ENCODE data around the gene NTRK2.

Gene NTRK2

DNA sequence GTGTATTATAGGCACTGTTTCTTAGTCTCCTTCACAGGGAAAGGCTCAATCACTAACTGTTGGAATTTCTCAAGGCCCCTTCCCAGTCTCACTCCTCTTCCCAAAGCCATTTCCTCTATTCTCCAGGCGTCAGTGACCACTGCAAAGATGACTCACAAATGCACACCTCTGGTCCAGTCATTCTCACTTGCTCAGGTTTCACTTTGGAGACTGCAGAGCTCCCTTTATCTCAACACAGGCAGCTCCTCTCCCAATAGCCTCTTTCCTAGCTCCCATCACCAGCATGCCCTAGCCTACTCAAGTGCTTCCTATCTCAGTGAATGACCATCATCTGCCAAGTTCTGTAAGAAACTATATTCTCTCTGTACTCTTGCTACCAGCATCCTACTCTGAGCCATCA lies 323.6 kb downstream of the NTRK2 start:
- no peak for DNase-seq

DNA sequence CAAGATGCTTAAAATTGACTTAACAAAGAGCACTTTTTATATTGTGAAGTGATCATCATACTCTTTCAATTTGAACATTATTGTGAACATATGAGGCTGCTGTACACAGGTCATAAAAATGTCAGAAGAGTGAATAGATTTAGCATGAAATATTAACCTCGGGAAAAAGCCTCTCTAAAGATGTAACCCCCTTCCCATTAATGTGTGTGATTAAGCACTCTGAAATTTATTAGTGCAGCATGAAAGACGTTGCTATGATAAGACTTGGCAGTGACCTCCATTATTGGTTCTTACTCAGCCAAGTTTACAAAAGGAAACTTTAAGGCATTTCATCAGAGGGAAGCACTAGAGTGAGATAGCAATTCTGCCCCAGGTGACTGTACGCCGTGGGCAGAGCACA lies 326.5 kb downstream of the NTRK2 start:
- DNase-seq = no peak

DNA sequence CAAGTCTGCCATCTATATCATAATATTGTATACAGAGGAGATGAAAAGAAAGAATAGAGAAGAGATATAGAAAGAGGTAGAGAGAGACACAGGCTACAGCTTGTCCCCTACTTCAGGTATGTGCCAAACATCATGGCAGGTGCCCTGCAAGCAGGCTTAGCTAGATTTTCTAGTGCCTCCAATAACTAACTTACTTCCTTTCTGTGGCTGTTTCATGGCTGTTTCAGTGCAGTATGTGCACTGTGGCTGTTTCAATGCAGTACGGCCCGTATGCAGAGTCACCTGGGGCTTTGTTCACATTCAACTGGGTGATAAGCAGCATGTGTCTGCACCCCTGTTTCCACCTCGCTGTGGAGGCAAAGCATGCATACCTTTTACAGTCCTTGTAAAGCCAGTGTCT lies 327.2 kb downstream of the NTRK2 start:
- DNase-seq = no peak

DNA sequence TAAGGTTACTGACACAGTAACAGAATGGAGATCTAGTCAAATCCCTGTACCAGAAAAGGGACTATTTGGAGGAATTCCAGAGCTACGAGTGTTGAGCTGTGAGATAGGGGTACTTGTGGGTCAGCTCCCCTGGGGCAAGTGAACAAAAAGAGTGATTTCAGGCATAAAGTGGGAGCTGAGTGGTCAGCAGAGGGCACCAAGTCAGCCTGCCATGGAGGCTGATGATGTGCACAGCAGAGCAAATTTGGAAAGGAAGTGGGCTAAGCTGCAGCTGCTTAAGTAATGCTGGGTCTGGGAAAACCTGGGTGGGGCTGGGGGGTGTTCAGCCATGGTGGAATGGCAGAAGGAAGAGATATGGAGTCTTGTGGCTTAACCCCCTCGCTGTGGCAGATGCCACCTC lies 327.9 kb downstream of the NTRK2 start:
- DNase-seq = no peak

DNA sequence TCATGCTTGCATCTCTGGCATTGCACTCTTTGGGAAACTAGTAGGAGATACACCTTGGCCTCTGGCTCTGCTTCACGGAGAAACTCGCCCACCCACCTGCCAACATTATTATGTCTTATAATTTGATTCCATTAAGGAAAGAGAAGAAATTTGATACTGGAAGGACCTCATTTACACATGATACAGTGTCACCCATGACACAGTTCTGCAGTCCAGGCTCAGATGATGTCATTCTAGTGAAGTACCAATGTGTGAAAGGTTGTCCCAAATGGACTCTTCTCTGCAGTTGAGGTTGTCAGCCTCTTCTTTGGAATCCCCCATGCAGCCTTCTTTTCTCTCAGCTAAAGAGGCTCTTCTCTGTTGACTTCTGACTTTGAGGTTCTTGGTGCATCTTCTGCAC lies 329.1 kb downstream of the NTRK2 start:
- no peak for DNase-seq

DNA sequence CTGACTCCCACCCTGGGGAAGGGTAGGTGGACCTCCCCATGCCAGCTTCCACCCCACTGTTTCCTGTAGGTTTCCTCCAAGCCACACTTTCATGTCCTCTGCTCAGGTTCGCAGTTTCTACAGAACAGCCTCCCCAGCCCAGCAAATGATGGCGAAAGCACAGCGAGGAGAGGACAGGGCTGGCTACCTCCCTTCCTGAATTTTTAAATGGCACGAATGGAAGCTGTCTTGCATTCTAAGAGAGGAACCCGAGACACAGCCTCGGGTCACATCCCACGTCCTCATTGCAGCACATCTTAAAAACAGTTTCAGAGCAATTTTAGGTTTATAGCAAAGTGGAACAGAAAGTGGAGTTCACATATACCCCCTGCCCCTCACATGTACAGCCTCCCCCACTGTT lies 330.3 kb downstream of the NTRK2 start:
- no peak for DNase-seq

DNA sequence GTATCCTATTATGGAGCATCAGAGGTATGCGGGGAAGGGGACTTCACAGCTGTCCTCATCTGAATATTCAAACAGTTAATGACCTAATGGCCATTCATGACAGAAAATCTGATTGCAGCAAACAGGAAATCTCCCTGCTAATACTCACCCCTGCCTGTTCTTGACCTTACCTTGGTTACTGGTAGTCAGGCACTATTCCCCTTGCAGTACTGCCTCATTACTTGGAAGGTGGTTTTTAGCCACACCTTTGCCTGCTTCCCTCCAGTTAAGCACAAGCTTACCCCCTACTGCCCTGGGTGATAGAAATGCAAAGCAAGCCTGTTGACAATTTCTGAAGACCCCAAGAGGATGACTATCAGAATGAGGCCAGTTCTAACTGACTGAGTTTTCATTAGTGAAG lies 332.4 kb downstream of the NTRK2 start:
- DNase-seq = no peak

DNA sequence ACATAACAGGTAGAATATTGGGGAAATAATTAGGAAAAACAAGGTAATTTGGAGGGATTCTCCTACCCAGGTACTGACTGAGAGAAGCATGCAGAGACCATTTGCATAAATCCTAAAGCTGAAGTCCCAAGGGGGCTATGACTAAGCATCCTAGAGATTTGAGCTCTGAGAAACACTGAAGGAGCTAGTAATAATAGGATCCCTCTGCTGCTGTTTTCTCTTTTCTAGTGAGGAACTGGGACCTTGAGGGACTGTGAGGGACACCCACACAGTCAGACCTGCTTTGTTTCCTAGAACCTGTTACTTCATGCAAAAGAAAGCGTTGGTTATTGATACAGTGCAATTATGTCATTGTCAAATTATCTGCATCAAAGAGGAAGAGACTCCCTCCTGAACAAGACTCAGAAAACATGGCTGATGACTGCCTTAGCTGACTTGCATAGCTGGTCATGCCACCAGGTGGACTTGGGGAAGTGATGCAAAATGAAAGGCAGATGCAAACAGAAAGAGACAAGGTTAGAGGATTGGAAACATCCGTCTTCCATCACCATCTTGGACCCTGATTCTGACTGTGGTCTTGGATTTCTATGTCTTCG lies 335.4 kb downstream of the NTRK2 start:
- DNase-seq = no peak

DNA sequence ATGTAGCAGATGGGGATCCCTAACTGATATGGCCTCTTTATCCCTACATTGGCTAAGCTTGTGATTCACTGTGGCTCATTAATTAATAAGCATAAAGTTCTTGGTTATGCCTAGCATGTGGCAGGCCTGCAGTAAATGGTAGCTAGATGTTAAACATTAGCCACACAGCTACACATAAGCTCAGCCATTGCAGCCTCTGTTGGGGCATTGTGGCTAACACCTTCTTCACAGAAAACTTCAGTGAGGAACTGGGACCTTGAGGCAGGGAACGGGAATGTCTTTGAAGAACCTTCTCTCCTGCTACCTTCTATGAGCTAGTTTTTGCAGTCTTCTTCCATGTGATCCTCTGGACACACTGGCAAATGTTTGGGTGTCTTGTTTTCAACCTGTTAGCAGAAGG lies 338.2 kb downstream of the NTRK2 start:
- no peak for DNase-seq

DNA sequence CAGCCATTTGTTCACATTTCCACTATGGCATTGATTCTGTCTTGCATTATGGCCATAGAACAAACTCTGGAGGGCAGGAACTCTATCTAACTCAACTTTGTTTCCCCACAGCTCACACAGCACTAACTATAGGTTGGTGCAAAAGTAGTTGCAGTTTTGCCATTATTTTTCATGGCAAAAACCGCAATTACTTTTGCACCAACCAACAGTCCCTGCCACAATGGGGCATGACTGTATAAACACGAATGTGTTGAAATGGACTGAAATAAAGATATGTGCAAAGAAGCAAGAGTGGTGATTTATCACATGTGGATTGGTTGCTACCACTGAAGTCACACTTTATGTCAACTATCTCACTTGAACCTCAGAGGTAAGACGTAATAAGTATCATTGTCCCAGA lies 338.7 kb downstream of the NTRK2 start:
- DNase-seq = no peak

DNA sequence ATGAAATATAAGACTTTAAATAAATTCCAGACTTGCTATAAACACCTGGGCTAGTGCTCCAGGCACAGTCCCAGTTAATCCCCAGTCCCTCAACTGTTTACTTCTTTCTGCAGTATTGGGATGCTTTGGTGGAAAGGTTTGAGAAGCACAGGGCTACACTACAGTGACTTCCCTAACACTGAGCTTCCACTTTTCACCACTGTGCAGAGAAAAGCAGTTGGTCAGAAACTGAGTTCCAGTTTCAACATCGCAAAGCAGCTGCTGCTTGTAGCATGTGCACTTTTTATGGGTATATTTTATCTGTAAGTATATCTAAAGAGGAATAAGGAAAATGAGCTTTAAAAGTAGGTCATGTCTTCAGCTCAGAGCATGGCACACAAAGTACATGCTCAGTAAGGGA lies 339.7 kb downstream of the NTRK2 start:
- no peak for DNase-seq

DNA sequence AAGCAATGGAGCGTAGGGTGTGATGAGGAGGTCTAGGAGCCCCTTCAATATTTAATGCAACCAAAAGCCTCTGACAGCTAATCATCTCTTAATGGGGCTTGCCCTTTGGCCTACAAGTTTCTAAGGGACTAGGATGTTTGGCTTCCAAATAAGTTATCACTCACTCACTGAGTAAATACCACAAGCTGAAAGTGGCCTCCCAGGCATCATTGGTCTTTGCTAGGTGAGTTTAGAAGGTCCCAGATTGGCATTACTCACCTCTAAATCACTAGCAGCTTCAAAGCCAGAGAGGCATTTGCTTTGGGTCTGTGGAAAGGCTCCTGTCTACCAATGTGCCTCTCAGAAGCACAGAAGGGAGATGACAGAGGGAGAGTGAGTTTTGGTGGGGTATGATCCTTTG lies 344.2 kb downstream of the NTRK2 start:
- no peak for DNase-seq

DNA sequence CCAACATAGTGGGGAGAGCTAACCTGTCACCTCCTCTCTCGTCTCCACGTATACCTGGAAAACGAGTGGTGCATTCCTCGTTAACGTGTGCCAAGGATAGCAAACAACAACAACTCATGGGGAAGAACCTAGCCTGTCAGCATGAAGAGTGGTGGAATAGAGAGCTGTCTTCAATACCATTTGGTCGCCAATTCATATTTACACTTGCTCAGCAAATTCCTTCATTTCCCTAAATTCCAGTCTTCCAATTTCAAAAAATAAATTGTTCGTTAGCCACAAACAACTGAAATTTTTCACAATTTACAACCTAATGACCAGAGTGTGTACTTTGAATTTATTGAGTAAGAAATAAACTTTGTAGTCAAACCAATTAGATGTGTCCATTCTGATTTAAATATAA lies 344.8 kb downstream of the NTRK2 start:
- DNase-seq = no peak

DNA sequence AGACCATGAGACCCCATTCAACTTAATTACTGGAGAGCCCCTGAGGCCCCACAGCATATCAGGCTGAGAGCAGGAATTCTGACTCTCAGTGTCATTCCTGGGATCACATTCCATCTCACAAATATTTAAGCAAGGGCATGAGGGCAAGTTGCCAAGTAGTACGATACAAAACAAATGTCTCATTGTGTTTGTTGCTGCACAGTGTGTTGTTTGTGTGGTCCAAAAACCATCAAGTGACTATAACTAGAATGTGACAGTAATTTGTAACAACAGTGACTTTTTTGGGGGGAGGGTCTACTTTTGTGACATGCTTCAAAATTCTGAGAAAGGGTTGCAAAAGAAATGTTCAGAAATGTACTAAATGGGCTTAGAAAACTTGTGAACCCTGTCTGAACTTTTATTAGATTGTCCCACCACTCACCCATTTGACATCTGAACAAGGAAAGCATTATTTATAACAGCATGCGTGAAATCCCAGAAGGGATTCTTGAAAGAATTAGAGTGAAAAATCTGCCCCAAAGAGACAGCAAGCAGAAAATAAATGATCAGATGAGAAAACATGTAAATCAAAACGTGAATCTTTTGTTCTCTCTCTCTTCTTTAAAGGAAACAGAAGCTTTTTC lies 347.0 kb downstream of the NTRK2 start:
- no peak for DNase-seq

DNA sequence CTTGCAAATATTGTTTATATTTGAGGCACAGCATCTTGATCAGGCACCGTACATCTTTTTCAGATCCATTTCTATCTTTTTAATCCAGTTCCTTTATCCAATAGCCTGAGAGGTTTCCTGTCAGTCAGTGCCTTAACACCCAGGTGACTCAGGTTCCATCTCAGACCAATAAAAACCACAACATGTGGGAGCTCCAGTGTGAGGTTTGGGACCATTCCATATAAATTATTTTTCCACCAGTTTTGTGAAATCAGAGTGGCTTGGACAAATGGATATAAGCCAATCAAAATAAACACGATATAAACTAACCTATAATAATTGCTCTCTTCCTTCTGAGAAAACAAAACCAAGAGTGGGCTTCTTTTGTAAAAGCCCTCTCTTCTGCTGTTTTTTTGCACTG lies 351.3 kb downstream of the NTRK2 start:
- DNase-seq = no peak

DNA sequence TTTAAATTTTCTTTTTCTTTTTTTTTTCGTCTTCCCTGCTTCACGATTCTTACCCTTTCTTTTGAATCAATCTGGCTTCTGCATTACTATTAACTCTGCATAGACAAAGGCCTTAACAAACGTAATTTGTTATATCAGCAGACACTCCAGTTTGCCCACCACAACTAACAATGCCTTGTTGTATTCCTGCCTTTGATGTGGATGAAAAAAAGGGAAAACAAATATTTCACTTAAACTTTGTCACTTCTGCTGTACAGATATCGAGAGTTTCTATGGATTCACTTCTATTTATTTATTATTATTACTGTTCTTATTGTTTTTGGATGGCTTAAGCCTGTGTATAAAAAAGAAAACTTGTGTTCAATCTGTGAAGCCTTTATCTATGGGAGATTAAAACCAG lies 352.2 kb downstream of the NTRK2 start:
- DNase-seq = no peak

DNA sequence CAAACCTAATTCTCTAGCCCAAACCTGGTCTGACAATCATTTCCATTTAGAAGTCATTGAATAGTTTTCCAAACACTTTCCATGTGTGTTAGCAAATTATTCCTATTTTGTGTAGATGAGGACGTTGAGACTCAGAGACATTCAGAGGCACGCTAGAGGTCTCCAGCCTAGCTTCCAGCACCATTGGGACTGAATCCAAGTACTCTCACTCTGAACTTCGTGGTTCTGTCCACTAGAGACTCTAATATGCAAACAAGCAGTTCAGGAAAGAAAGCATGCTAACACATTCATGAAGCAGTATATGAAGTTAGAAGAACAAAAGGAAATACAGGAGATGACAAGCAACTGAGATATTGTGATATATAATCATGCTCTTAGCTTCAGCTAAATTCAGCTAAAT lies 354.8 kb downstream of the NTRK2 start:
- DNase-seq = no peak

DNA sequence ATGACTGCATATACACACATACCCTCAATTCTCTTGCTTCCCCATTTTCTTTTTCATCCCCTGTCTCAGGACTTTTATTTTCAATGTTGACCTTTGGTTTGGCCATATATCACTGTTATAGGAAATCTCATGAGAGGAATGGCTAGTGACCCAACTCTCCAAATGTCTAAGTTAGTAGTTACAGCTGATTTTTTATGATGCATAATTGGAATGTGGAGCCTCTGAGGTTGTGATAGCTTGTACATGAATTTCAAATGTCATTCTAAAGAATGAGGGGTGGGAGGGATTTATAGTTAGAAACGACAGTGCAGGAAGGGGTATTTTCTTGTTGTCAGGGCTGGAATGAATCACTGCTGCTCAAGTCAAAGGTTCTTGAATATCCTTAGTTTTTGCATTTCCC lies 356.1 kb downstream of the NTRK2 start:
- no peak for DNase-seq

DNA sequence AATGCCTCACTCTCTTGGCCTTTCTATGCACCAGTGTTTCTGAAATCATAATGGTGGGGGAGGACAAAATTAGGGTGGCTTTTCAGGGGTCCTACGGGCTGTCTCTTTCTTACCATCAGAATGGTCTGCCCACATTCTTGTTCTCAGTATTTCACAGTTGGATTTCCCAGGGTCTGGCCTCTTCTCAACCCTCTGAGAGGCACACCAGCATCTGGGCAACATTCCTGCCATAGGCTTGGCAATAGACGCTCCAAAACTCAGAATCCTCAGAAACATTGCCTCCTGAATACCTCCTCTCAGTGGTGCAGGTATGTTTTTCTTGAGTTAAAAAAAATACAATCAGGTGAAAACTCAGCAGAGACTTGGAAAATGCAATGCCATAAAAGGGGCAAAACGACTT lies 358.3 kb downstream of the NTRK2 start:
- no peak for DNase-seq

DNA sequence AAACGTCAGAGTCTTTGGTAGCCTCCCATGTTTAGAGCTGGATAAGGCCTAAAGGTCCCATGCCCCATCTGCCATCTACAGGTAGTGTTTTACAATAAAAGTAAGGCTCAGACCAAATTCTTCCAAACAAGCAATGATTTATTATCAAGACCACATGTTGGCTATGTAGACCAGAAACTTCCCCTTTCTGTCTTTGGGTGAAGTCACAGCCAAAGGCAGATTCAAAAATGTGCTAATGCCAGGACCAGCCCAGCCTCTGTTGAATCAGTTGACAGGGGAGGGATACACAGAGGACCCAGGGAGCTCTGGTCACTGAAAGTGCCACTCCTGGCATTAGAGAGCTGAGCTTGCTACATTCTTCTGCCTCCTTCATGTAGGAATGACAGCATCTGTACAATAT lies 360.8 kb downstream of the NTRK2 start:
- DNase-seq = no peak

DNA sequence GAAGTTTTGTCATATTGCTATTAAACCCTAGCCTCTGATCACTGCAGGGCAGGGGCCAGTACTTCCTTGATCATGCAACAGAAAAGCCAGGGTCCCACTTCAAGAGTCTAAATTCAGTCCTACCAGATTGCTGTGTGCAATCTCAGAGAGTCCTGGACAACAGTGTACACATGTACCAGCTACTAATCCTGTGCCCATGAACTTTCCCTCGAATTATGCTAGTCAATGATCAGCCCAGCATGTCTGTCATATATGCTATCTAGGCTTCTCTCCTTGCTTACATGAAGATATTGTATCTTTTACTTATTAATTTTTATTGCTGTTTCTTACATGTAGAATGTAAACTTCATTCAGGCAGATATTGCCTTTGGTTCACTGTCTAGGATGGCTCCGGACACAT lies 367.0 kb downstream of the NTRK2 start:
- DNase-seq = no peak

DNA sequence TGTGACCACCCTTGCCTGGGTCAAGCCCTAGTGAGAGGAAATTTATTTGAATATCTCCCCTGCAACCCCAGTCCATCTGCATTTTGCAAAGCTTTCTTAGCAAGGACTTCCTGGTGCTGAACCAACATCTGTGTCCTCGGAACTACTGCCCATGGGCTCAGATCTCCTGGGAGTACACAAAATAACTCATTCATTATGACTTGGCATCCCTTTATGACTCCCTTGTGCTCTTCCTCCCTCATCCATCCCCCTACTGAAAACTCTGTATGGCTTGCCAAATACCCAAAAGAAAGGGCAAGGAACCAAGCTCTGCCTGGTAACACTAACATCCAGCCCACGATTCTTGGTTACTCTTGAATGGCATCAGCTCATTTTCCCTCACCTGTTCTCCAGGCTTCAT lies 368.5 kb downstream of the NTRK2 start:
- DNase-seq = no peak

DNA sequence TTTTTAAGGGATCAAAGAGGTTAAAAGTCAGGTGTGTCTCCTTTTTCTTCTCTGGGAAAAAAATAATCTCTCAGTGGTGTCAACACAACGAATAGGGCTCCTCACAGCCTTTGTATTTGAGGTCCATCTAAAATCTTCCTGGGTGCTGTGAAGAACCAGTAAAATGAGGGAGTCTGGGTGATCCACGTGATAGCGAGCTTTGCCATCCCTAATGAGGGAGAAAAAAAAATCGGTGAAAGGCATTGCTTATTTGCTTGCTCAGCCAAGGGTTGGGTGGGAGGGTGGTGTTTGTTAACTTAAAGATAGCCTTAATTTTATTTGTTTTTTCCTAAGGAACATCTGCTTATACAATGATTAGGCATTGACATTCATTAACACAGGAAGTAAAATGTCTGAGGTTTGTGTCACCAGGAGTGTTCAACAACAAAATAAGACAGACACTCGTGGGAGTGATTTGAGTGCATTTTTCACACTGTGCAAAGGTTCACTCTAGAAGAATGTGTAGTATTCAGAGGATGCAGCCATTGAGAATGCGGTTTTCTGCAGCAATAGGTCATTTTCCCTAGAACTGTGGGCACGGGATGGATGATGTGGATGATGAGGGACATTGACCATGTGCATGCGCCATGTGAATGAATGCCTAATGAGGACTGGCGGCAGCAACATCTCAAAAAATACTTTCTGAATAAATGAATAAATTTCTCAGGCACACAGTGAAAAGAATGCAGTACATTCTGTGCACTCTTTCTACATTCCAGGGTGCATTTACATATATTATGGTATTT lies 369.5 kb downstream of the NTRK2 start:
- DNase-seq = no peak

DNA sequence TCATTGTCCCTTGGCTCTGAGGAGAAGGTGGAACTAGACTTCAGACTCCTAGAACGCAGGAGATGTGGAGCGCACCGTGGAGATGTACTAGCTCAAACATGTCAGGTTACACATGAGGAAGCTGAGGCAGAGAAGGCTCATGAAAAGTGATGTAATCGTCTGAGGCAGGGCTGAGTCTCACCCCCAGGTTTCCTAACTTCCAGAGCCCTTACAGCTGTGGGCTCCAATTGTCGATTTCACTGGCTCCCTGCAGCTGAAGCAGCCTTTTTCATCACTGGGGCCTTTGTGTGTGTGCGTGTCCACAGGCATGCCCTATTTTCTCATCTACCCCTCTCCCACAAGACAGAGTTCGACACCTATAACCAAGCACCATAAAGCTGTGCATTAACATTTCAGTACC lies 370.6 kb downstream of the NTRK2 start:
- no peak for DNase-seq

Data from activated CD8-positive, alpha-beta memory T cell treated with anti-CD3 and anti-CD28 coated beads, Interleukin-2, amount 50 U/mL, for 4 hours (primary cell).